ENCODE data around the gene WDCP. TPM values are rescaled to one million over a fixed set of nuclear protein-coding genes. Genes with fewer than 3 reads are reported as not detected.

The WDCP gene
- total RNA-seq, 1 experiment from 2014 or later, result 5.6 TPM

DNA sequence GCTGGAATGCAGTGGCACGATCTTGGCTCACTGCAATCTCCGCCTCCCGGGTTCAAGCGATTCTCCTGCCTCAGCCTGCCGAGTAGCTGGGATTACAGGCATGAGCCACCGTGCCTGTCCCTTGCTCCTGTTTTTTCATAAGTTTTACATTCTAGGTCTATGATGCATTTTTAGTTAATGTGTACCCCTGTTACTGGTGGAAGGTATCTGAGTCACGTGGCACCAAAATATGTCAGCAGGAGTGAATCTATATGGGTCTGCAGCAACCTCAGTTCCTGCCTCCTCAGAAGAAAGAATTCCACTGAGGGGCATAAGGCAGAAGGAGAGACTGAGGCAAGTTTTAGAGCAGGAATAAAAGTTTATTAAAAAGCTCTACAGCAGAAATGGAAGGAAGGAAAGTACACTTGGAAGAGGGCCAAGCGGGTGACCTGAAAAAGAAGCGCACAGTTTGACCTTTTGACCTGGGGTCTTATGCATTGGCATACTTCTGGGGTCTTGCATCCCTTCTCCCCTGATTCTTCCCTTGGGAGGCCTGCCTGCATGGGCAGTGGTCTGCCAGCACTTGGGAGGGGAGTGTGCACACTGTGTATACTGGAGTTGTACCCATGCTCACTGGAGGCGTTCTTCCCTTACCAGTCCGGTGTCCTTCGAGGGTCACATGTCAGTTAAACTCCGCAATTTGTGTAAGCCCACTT, 38.4 kb downstream of the WDCP start:
- no TSS peak for BruUV-seq (replicated peaks)
- TF ChIP-seq, protein P1, sequence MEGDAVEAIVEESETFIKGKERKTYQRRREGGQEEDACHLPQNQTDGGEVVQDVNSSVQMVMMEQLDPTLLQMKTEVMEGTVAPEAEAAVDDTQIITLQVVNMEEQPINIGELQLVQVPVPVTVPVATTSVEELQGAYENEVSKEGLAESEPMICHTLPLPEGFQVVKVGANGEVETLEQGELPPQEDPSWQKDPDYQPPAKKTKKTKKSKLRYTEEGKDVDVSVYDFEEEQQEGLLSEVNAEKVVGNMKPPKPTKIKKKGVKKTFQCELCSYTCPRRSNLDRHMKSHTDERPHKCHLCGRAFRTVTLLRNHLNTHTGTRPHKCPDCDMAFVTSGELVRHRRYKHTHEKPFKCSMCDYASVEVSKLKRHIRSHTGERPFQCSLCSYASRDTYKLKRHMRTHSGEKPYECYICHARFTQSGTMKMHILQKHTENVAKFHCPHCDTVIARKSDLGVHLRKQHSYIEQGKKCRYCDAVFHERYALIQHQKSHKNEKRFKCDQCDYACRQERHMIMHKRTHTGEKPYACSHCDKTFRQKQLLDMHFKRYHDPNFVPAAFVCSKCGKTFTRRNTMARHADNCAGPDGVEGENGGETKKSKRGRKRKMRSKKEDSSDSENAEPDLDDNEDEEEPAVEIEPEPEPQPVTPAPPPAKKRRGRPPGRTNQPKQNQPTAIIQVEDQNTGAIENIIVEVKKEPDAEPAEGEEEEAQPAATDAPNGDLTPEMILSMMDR (conservative IDR thresholded peaks at IDR 0.05; ENCODE audit: low read depth, low read length), result no peak
- no peak for TF ChIP-seq EZH2 (IDR thresholded peaks at IDR 0.05; ENCODE audit: low read length, unreplicated experiment)
- TF ChIP-seq EZH2phosphoT487 (IDR thresholded peaks at IDR 0.05; ENCODE audit: borderline replicate concordance, low read length), result no peak
- Histone ChIP-seq H3K4me1 (ENCODE audit: insufficient read depth, low read length) (peaks cover 12% of the 10 kb centered on the region), H3K27ac (ENCODE audit: low read length) (no peak overlapping the region), H3K27me3 (ENCODE audit: low read length) (no peaks in the 10 kb centered on the region), H2AFZ (ENCODE audit: low read length) (no peak overlapping the region), H3K9me2 (replicated peaks; ENCODE audit: low read length) (no peaks in the 10 kb centered on the region), H3K4me3 (ENCODE audit: low read length) (no peak overlapping the region), H3K36me3 (ENCODE audit: low read depth, low read length) (no peaks in the 10 kb centered on the region), H4K20me1 (ENCODE audit: low read length) (no peaks in the 10 kb centered on the region), H3K9ac (ENCODE audit: low read length) (no peak overlapping the region), H3K4me2 (ENCODE audit: low read length) (no peak overlapping the region), H3K79me2 (ENCODE audit: low read length) (no peaks in the 10 kb centered on the region), H3K9me3 (ENCODE audit: low read length) (no peaks in the 10 kb centered on the region), H3F3A (ENCODE audit: low read length, unreplicated experiment) (no peaks in the 10 kb centered on the region)
- intact Hi-C loops (cut with micrococcal nuclease), result no loop called here
- ChIA-PET CTCF (no interaction called here), POLR2A (ENCODE audit: unreplicated experiment) (no interaction called here)
- ATAC-seq (no peak), DNase-seq (no peak)

- no TSS peak for BruUV-seq (replicated peaks)
- ChIA-PET POLR2A (ENCODE audit: unreplicated experiment) (no interaction called here), CTCF (no interaction called here)
- no peaks in the 10 kb centered on the region for H3K79me2 ChIP-seq (ENCODE audit: low read length)
- H3K4me3 ChIP-seq (ENCODE audit: low read length), result no peak overlapping the region
- H3K4me2 ChIP-seq (ENCODE audit: low read length), result no peak overlapping the region
- ATAC-seq (no peak), DNase-seq (no peak)
- H3K9me3 ChIP-seq (ENCODE audit: low read length), result no peaks in the 10 kb centered on the region
- H3K27me3 ChIP-seq (ENCODE audit: low read length), result no peaks in the 10 kb centered on the region
- no peaks in the 10 kb centered on the region for H4K20me1 ChIP-seq (ENCODE audit: low read length)
- H3K9ac ChIP-seq (ENCODE audit: low read length), result no peak overlapping the region
- H3K36me3 ChIP-seq (ENCODE audit: low read depth, low read length), result no peaks in the 10 kb centered on the region
- H2AFZ ChIP-seq (ENCODE audit: low read length), result no peak overlapping the region
- H3K4me1 ChIP-seq (ENCODE audit: insufficient read depth, low read length), result peaks cover 6% of the 10 kb centered on the region
- H3K27ac ChIP-seq (ENCODE audit: low read length), result no peak overlapping the region
- no peaks in the 10 kb centered on the region for H3F3A ChIP-seq (ENCODE audit: low read length, unreplicated experiment)
- no peaks in the 10 kb centered on the region for H3K9me2 ChIP-seq (replicated peaks; ENCODE audit: low read length)
- intact Hi-C loops (cut with micrococcal nuclease), result no loop called here
- TF ChIP-seq EZH2 (IDR thresholded peaks at IDR 0.05; ENCODE audit: low read length, unreplicated experiment) (no peak), EZH2phosphoT487 (IDR thresholded peaks at IDR 0.05; ENCODE audit: borderline replicate concordance, low read length) (no peak)
- TF ChIP-seq, protein P1 (conservative IDR thresholded peaks at IDR 0.05; ENCODE audit: low read depth, low read length), result no peak
These were observed 39.5 kb downstream of the WDCP start for GRCh38 chr2:24007693-24008092.

DNA sequence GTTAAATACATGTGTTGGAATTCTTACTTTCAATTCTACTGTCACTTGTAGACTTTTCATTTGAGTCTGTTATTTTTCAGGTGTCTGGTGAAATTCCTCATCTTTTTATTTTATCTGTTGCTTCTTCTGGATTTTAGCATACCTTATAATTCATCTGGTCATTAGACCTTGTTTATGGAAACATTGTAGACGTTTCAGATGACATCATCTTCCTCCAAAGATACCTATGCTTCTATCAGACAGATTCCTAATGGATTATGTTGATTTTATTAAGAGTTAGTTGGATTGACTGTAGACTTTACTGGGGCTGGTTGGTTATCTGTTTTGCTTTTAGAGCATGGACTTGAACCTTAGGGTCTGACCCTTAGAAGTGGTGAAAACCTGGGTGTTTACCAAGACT, 52.6 kb downstream of the WDCP start:
- ChIA-PET CTCF (no interaction called here), POLR2A (ENCODE audit: unreplicated experiment) (no interaction called here)
- Histone ChIP-seq H2AFZ (ENCODE audit: low read length) (no peak overlapping the region), H3K4me3 (ENCODE audit: low read length) (no peak overlapping the region), H3K27ac (ENCODE audit: low read length) (no peak overlapping the region), H3K9me3 (ENCODE audit: low read length) (no peaks in the 10 kb centered on the region), H3K79me2 (ENCODE audit: low read length) (no peaks in the 10 kb centered on the region), H3K9me2 (replicated peaks; ENCODE audit: low read length) (no peaks in the 10 kb centered on the region), H4K20me1 (ENCODE audit: low read length) (no peaks in the 10 kb centered on the region), H3K4me2 (ENCODE audit: low read length) (no peak overlapping the region), H3F3A (ENCODE audit: low read length, unreplicated experiment) (no peaks in the 10 kb centered on the region), H3K27me3 (ENCODE audit: low read length) (no peaks in the 10 kb centered on the region), H3K9ac (ENCODE audit: low read length) (no peak overlapping the region), H3K4me1 (ENCODE audit: insufficient read depth, low read length) (no peaks in the 10 kb centered on the region), H3K36me3 (ENCODE audit: low read depth, low read length) (no peaks in the 10 kb centered on the region)
- ATAC-seq (no peak), DNase-seq (no peak)
- intact Hi-C loops (cut with micrococcal nuclease), result no loop called here
- BruUV-seq (replicated peaks), result no TSS peak
- no peak for TF ChIP-seq EZH2 (IDR thresholded peaks at IDR 0.05; ENCODE audit: low read length, unreplicated experiment)
- no peak for TF ChIP-seq EZH2phosphoT487 (IDR thresholded peaks at IDR 0.05; ENCODE audit: borderline replicate concordance, low read length)
- TF ChIP-seq, protein P1 (conservative IDR thresholded peaks at IDR 0.05; ENCODE audit: low read depth, low read length), result no peak
